Lung (tissue), 12 donors: ENCODE measurements around the gene PXK. TPM values are rescaled to one million over a fixed set of nuclear protein-coding genes. Genes with fewer than 3 reads are reported as not detected.

Experiments
- ATAC-seq: fragments of 200-7000 bp; cut with Tn5 transposase; one replicate; pipeline ENCODE4 v1.9.1; 2020; ENCODE audit warnings: moderate number of reproducible peaks; ENCODE audit not compliant: insufficient read depth, low FRiP score
- DNase-seq, 3 donors: peaks; one replicate each; pipeline ENCODE4 v3.0.0-alpha.2; 2013 to 2017
- H3K27ac ChIP-seq, 2 donors: one replicate each; pipeline ENCODE4 v1.5.1; 2013; ENCODE audit warnings: mild to moderate bottlenecking in 2 of 2, moderate library complexity in 2 of 2, control low read depth in 1 of 2, inconsistent platforms in 1 of 2, low read depth in 1 of 2, low read length in 1 of 2
- H3K27me3 ChIP-seq, 3 donors: one replicate each; pipeline ENCODE4 v1.5.1; 2013; ENCODE audit warnings: low read length in 2 of 3; ENCODE audit not compliant: control insufficient read depth in 3 of 3, insufficient read depth in 3 of 3
- H3K36me3 ChIP-seq, 4 donors: one replicate each; pipeline ENCODE4 v1.5.1; 2013; ENCODE audit warnings: low read length in 4 of 4, mild to moderate bottlenecking in 1 of 4, moderate library complexity in 1 of 4; ENCODE audit not compliant: control insufficient read depth in 4 of 4, insufficient read depth in 4 of 4
- H3K4me1 ChIP-seq, 5 donors: one replicate each; pipeline ENCODE4 v1.5.1; 2013; ENCODE audit warnings: low read length in 5 of 5, mild to moderate bottlenecking in 2 of 5, moderate library complexity in 1 of 5; ENCODE audit not compliant: control insufficient read depth in 5 of 5, insufficient read depth in 5 of 5
- H3K4me3 ChIP-seq: one replicate; pipeline ENCODE4 v1.5.1; 2013; ENCODE audit warnings: mild to moderate bottlenecking, control low read depth, moderate library complexity
- H3K9ac ChIP-seq, 2 donors: one replicate each; pipeline ENCODE4 v1.5.1; 2013; ENCODE audit warnings: low read length in 2 of 2, control low read depth in 1 of 2; ENCODE audit not compliant: insufficient read depth in 1 of 2
- H3K9me3 ChIP-seq, 4 donors: one replicate each; pipeline ENCODE4 v1.5.1; 2013; ENCODE audit warnings: low read length in 3 of 4, mild to moderate bottlenecking in 1 of 4, moderate library complexity in 1 of 4; ENCODE audit not compliant: control insufficient read depth in 4 of 4, insufficient read depth in 3 of 4
- WGBS, 2 donors: extraction: QIAGEN DNeasy Blood & Tissue Kit; methylation state at CpG; one replicate each; pipeline ENCODE4 v1.1.7; 2013; 5-methylcytosine and 5-hydroxymethylcytosine counted together
- polyA plus RNA-seq, 2 donors: library from polyadenylated mRNA; stranded (reverse); fragments of 200-250 nt; gene quantifications; one replicate each; pipeline ENCODE4 v1.2.1, GENCODE V29; 2013
- total RNA-seq, 2 donors: library from RNA; depleted of rRNA in 1 of 2; stranded (reverse); fragments of >200 nt in 1 of 2; gene quantifications; one replicate each; pipeline ENCODE4 v1.2.1, GENCODE V29; 2014 to 2021
- TF ChIP-seq, protein P1 (sequence below): IDR thresholded peaks from 2 replicates; pipeline ENCODE4 v1.5.1; 2012; ENCODE audit warnings: mild to moderate bottlenecking; ENCODE audit errors: control extremely low read depth, extremely low read depth
- donor health status: control.
- donor health status: control.
- donor health status: Bipolar disorder and iron deficiency.
- donor health status: healthy.
- donor health status: DM: yes; HTN: yes; CAD: no.

Gene PXK
- total and polyA plus RNA-seq, 4 donors, result 6.0 to 41.7 (median 22.1) TPM

DNA sequence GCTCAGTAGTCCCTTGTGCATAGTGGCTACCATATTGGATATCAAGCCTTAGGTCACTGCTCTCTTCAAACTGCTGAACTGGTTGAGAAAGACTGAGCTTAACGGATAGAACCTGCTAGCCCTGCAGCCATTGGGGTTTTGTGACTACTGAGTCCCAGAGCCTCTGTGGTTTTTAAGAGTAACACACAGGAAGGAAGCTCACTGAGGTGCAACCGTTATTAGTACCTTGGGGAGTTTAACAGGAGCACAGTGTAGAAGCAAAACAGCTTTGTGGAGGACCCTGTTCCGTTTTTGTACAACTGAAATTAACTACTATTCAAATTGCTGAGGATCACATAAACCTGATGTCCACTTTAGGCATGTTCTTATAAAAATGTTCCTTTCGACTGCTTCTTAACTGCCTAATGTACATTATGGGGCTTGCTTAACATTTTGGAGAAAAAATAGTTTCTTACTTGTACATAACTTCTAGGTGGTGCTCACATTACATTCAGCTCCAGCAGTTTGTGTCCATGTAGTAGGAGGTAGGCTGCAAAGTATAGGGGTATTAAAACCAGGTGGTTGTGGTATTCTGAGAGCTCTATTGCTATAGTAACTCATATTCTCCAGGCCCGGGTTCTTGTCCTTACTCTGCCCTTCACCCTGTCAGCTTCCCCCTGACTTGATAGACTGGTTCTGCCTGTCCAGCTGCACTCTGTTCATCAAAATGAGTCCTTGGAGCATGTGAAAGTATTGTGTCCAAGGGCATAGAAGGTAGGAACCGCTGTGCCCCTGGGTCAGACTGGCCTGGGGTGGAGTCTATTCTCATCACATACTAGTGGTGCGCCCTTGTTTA lies 17.3 kb downstream of the PXK start:
- ATAC-seq (no peak), DNase-seq (peak; percentile 47 to 67 (median 55))
- WGBS, 2 donors, result 43 to 66% methylated on average over 7 of the region's 7 CpGs
- Histone ChIP-seq H3K4me3 (no peak overlapping the region), H3K27ac (peak overlapping the region in 1 of 2 donors; percentile 9), H3K36me3 (no peaks in the 10 kb centered on the region), H3K4me1 (peaks cover 0 to 9% (median 4%) of the 10 kb centered on the region in 5 donors), H3K9me3 (no peaks in the 10 kb centered on the region), H3K9ac (no peak overlapping the region), H3K27me3 (no peaks in the 10 kb centered on the region)
- TF ChIP-seq, protein P1, sequence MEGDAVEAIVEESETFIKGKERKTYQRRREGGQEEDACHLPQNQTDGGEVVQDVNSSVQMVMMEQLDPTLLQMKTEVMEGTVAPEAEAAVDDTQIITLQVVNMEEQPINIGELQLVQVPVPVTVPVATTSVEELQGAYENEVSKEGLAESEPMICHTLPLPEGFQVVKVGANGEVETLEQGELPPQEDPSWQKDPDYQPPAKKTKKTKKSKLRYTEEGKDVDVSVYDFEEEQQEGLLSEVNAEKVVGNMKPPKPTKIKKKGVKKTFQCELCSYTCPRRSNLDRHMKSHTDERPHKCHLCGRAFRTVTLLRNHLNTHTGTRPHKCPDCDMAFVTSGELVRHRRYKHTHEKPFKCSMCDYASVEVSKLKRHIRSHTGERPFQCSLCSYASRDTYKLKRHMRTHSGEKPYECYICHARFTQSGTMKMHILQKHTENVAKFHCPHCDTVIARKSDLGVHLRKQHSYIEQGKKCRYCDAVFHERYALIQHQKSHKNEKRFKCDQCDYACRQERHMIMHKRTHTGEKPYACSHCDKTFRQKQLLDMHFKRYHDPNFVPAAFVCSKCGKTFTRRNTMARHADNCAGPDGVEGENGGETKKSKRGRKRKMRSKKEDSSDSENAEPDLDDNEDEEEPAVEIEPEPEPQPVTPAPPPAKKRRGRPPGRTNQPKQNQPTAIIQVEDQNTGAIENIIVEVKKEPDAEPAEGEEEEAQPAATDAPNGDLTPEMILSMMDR, result no peak

DNA sequence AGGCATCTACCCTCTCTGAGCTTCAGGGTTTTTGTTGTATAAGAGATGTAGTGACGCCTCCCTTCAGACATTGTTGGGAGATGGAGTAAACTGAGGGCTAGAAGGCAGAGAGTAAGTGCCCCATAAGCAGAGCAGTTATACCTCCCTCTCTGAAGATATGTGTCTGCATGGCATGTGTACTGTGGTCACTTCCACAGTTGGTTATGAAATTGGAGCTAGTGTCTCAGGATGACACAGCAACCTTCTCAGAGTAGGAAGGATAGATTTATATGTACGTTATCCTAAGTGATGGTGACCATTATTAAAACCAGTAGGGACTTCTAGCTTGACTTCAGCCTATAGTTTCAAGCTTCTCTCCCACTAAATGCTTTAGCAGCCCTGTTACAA lies 17.9 kb downstream of the PXK start:
- Histone ChIP-seq H3K4me3 (no peak overlapping the region), H3K36me3 (no peaks in the 10 kb centered on the region), H3K4me1 (peaks cover 0 to 9% (median 4%) of the 10 kb centered on the region in 5 donors), H3K9me3 (no peaks in the 10 kb centered on the region), H3K27ac (peak overlapping the region in 1 of 2 donors; percentile 9), H3K27me3 (no peaks in the 10 kb centered on the region), H3K9ac (no peak overlapping the region)
- 52 to 78% methylated on average over 2 of the region's 2 CpGs for WGBS, 2 donors
- ATAC-seq, result no peak
- DNase-seq, result no peak
- TF ChIP-seq, protein P1, result no peak

- 51 to 81% methylated on average over 3 of the region's 3 CpGs for WGBS, 2 donors
- Histone ChIP-seq H3K4me1 (peaks cover 0 to 10% (median 4%) of the 10 kb centered on the region in 5 donors), H3K27me3 (no peaks in the 10 kb centered on the region), H3K9me3 (no peaks in the 10 kb centered on the region), H3K4me3 (no peak overlapping the region), H3K36me3 (no peaks in the 10 kb centered on the region), H3K27ac (no peak overlapping the region), H3K9ac (no peak overlapping the region)
- ATAC-seq (no peak), DNase-seq (no peak)
- TF ChIP-seq, protein P1, result no peak
Observed at GRCh38 chr3:58351920-58352319, 19.2 kb downstream of the PXK start.

DNA sequence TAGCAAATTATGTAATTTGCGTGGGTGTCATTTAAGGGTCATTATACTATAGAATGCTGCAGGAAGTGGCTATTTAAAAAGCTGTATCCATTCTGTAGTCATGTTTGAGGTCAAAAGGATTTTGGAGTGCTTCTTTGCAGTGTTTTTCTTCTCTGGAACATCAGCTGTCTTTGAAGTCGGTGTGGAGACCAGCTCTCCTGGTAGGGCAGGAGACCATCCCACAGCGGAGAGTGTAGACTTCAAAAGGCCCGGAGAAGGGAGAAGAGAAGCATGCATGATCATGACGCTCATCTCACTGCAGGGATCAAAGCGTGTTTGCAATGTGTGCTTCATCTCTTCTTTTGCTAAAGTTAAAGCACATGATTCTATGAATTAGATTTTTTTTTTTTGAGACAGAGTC lies 19.9 kb downstream of the PXK start:
- Histone ChIP-seq H3K9me3 (no peaks in the 10 kb centered on the region), H3K36me3 (no peaks in the 10 kb centered on the region), H3K4me1 (peaks cover 0 to 11% (median 4%) of the 10 kb centered on the region in 5 donors), H3K9ac (no peak overlapping the region), H3K4me3 (no peak overlapping the region), H3K27ac (no peak overlapping the region), H3K27me3 (no peaks in the 10 kb centered on the region)
- ATAC-seq (no peak), DNase-seq (no peak)
- WGBS, 2 donors, result 81 to 85% methylated on average over 6 of the region's 6 CpGs
- TF ChIP-seq, protein P1, result no peak
